GM10248 (cell line): ENCODE data around the gene CCDC174.

Experiments used
- CTCF ChIA-PET: fragments of 300-600 bp; sonication (Branson Sonifier 250); formaldehyde crosslinking; extraction: SDS; loops from one replicate; lab custom pipeline; 2021; ENCODE audit warnings: antibody characterized with exemption; lab: Yijun Ruan, JAX
- POLR2A ChIA-PET: fragments of 350-650 bp; sonication (Branson Sonifier 250); formaldehyde crosslinking; extraction: SDS; loops from one replicate; lab custom pipeline; 2020; ENCODE audit warnings: antibody characterized with exemption; lab: Yijun Ruan, JAX
- DNase-seq: peaks from one replicate; pipeline ENCODE4 v3.0.0; 2012; ENCODE audit errors: extremely low spot score
- CTCF ChIP-seq: IDR thresholded peaks from 2 replicates; pipeline ENCODE4 v1.5.1; 2012; ENCODE audit warnings: mild to moderate bottlenecking, low read depth; ENCODE audit errors: extremely low read depth, missing control alignments, control extremely low read depth

The CCDC174 gene

GRCh38 chr3:14699643-14700042 lies 48.1 kb downstream of the CCDC174 start:
- no peak for TF ChIP-seq CTCF
- POLR2A ChIA-PET = no interaction called here
- no peak for DNase-seq
- CTCF ChIA-PET = interaction anchor here (1.1 kb wide), 1 partner anchor 10 kb away, joined by 3 read pairs; no protein-coding TSS in a partner anchor

GRCh38 chr3:14700891-14701290 lies 49.3 kb downstream of the CCDC174 start:
- POLR2A ChIA-PET = no interaction called here
- CTCF ChIA-PET = no interaction called here
- DNase-seq = no peak
- no peak for TF ChIP-seq CTCF

GRCh38 chr3:14701676-14702075 lies 50.1 kb downstream of the CCDC174 start:
- CTCF ChIA-PET = no interaction called here
- no peak for DNase-seq
- POLR2A ChIA-PET = no interaction called here
- no peak for TF ChIP-seq CTCF

GRCh38 chr3:14703128-14703750 lies 51.7 kb downstream of the CCDC174 start:
- CTCF ChIA-PET = interaction anchor here (0.8 to 1.1 kb wide), 3 partner anchors 9 to 28 kb away, joined by 3 read pairs; partner anchors contain the start of gene C3orf20
- POLR2A ChIA-PET = no interaction called here
- no peak for DNase-seq
- TF ChIP-seq CTCF = no peak

GRCh38 chr3:14703791-14704190 lies 52.2 kb downstream of the CCDC174 start:
- ChIA-PET POLR2A (no interaction called here), CTCF (interaction anchor here (0.8 to 1.6 kb wide), 2 partner anchors 29 to 78 kb away, joined by 3 to 4 read pairs; partner anchors contain the start of gene C3orf20)
- no peak for TF ChIP-seq CTCF
- no peak for DNase-seq

GRCh38 chr3:14706096-14706495 lies 54.5 kb downstream of the CCDC174 start:
- POLR2A ChIA-PET = no interaction called here
- no peak for DNase-seq
- TF ChIP-seq CTCF = no peak
- CTCF ChIA-PET = interaction anchor here (0.9 to 1.9 kb wide), 4 partner anchors 11 to 59 kb away, joined by 3 to 4 read pairs (median 3); no protein-coding TSS in a partner anchor

GRCh38 chr3:14716591-14716990 lies 65.0 kb downstream of the CCDC174 start:
- no peak for DNase-seq
- ChIA-PET CTCF (interaction anchor here (1.0 kb wide), 2 partner anchors 11 to 65 kb away, joined by 3 to 4 read pairs; no protein-coding TSS in a partner anchor), POLR2A (no interaction called here)

More at GRCh38 chr3:14716591-14716990, 65.0 kb downstream of the CCDC174 start:
- no peak for TF ChIP-seq CTCF
